H1 (cell line): ENCODE results near the gene SRGAP3. TPM values are rescaled to one million over a fixed set of nuclear protein-coding genes. Genes with fewer than 3 reads are reported as not detected.

Experiments used
- BRCA1 ChIP-seq: IDR thresholded peaks from 2 replicates; pipeline ENCODE4 v1.6.1; 2012; ENCODE audit warnings: low read depth, low read length, improper control_type of control experiment
- EGR1 ChIP-seq: IDR thresholded peaks from 2 replicates; pipeline ENCODE4 v1.6.1; 2011; ENCODE audit warnings: low read depth, low read length, borderline replicate concordance
- FOSL1 ChIP-seq: IDR thresholded peaks from 2 replicates; pipeline ENCODE4 v1.6.1; 2011; ENCODE audit warnings: mild to moderate bottlenecking, low read depth, low read length, moderate library complexity; ENCODE audit not compliant: insufficient read depth
- NANOG ChIP-seq: IDR thresholded peaks from 2 replicates; pipeline ENCODE4 v1.6.1; 2011; ENCODE audit warnings: low read length, low read depth, mild to moderate bottlenecking, inconsistent platforms; ENCODE audit not compliant: insufficient read depth, poor library complexity, severe bottlenecking
- NRF1 ChIP-seq: IDR thresholded peaks from 2 replicates; pipeline ENCODE4 v1.6.1; 2011; ENCODE audit warnings: mild to moderate bottlenecking, low read depth, low read length, improper control_type of control experiment
- RAD21 ChIP-seq, 2 experiments: IDR thresholded peaks in 1 of 2; conservative IDR thresholded peaks in 1 of 2; 2 replicates each; pipeline ENCODE4 v1.6.1; 2011; ENCODE audit warnings: low read depth in 2 of 2, low read length in 2 of 2, improper control_type of control experiment in 1 of 2, inconsistent platforms in 1 of 2, mild to moderate bottlenecking in 1 of 2, moderate library complexity in 1 of 2
- polyA plus RNA-seq, 7 experiments: library from polyadenylated mRNA; depleted of rRNA in 3 of 7; stranded (reverse) in 5 of 7; unstranded in 2 of 7; fragments of >200 nt in 5 of 7; fragments of 200-250 nt in 2 of 7; gene quantifications; 1 replicate in 5 of 7; 2 replicates in 1 of 7; 4 replicates in 1 of 7; pipeline versions ENCODE4 v1.2.1 to v1.2.3, GENCODE V29; 2011 to 2013; ENCODE audit warnings: missing spikeins in 2 of 7, mixed read lengths in 2 of 7
- total RNA-seq: library from RNA; stranded (reverse); fragmentation: NEBNext Ultra II Directional; extraction: Animal tissue kit (Norgen Biotek cat#: 25700); gene quantifications from 2 replicates; pipeline ENCODE4 v1.2.1, GENCODE V29; 2021
- TF ChIP-seq, protein P1 (sequence below): IDR thresholded peaks from 2 replicates; pipeline ENCODE4 v1.6.1; 2012; ENCODE audit warnings: inconsistent platforms

SRGAP3 gene
- total and polyA plus RNA-seq, 2 of the 8 experiments (the other 6 are each of a cell fraction or from before 2014, with no cell fraction given), result 5.8 to 11.4 TPM

GRCh38 chr3:8978551-8978950, 270.9 kb downstream of the SRGAP3 start (continued):
- no peak for TF ChIP-seq RAD21 (IDR thresholded peaks at IDR 0.05 in 1 of 2, conservative IDR thresholded peaks at IDR 0.05 in 1 of 2; ENCODE audit: low read depth in 2 of 2, low read length in 2 of 2)
- no peak for TF ChIP-seq FOSL1
- no peak for TF ChIP-seq BRCA1
- no peak for TF ChIP-seq EGR1
- no peak for TF ChIP-seq NRF1
- no peak for TF ChIP-seq NANOG
- TF ChIP-seq, protein P1, sequence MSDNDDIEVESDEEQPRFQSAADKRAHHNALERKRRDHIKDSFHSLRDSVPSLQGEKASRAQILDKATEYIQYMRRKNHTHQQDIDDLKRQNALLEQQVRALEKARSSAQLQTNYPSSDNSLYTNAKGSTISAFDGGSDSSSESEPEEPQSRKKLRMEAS, result no peak
